Osteocyte (in vitro differentiated cells): ENCODE data around the gene TIGD2. TPM values are rescaled to one million over a fixed set of nuclear protein-coding genes. Genes with fewer than 3 reads are reported as not detected.

Experiments
- DNase-seq: peaks from one replicate; pipeline ENCODE4 v3.0.0; 2021; ENCODE audit warnings: mixed read lengths; ENCODE audit not compliant: unreplicated experiment; ENCODE audit errors: extremely low spot score
- H3K27ac Mint-ChIP-seq: one replicate; pipeline ENCODE4 v1.8.0; 2021; ENCODE audit warnings: mild to moderate bottlenecking, mixed read lengths; ENCODE audit not compliant: unreplicated experiment
- H3K27me3 Mint-ChIP-seq: one replicate; pipeline ENCODE4 v1.8.0; 2021; ENCODE audit warnings: mixed read lengths; ENCODE audit not compliant: unreplicated experiment
- H3K36me3 Mint-ChIP-seq: one replicate; pipeline ENCODE4 v1.8.0; 2021; ENCODE audit warnings: mixed read lengths; ENCODE audit not compliant: unreplicated experiment
- H3K4me1 Mint-ChIP-seq: one replicate; pipeline ENCODE4 v1.8.0; 2021; ENCODE audit warnings: mixed read lengths; ENCODE audit not compliant: unreplicated experiment
- H3K4me3 Mint-ChIP-seq: one replicate; pipeline ENCODE4 v1.8.0; 2021; ENCODE audit warnings: mild to moderate bottlenecking, moderate library complexity, mixed read lengths; ENCODE audit not compliant: unreplicated experiment
- H3K9me3 Mint-ChIP-seq: one replicate; pipeline ENCODE4 v1.8.0; 2021; ENCODE audit warnings: mixed read lengths; ENCODE audit not compliant: unreplicated experiment
- CTCF ChIP-seq: fragments of 200-600 bp; sonication (generic); IDR thresholded peaks from 2 replicates; pipeline ENCODE4 v1.5.0; 2021; ENCODE audit warnings: antibody characterized with exemption, mild to moderate bottlenecking, moderate library complexity
- total RNA-seq: library from RNA; stranded (reverse); gene quantifications from 2 replicates; pipeline ENCODE4 v1.2.1, GENCODE V29; 2021

Gene TIGD2
- total RNA-seq, 1 donor from 2014 or later: 6.2 TPM

GRCh38 chr4:89146196-89146595, 34.9 kb downstream of the TIGD2 start:
- peaks cover 10% of the 10 kb centered on the region for H3K27me3 Mint-ChIP-seq
- no peak overlapping the region for H3K4me3 Mint-ChIP-seq
- no peak overlapping the region for H3K27ac Mint-ChIP-seq
- DNase-seq: no peak
- H3K9me3 Mint-ChIP-seq: peaks cover 9% of the 10 kb centered on the region
- TF ChIP-seq CTCF: no peak
- H3K4me1 Mint-ChIP-seq: no peaks in the 10 kb centered on the region
- H3K36me3 Mint-ChIP-seq: no peaks in the 10 kb centered on the region

GRCh38 chr4:89152972-89153371, 41.6 kb downstream of the TIGD2 start:
- no peak for TF ChIP-seq CTCF
- Mint-ChIP-seq H3K4me3 (no peak overlapping the region), H3K4me1 (peaks cover 8% of the 10 kb centered on the region), H3K27ac (no peak overlapping the region), H3K36me3 (no peaks in the 10 kb centered on the region), H3K27me3 (peaks cover 5% of the 10 kb centered on the region), H3K9me3 (no peaks in the 10 kb centered on the region)
- no peak for DNase-seq

- no peak for TF ChIP-seq CTCF
- Mint-ChIP-seq H3K9me3 (no peaks in the 10 kb centered on the region), H3K27me3 (peaks cover 17% of the 10 kb centered on the region), H3K4me3 (no peak overlapping the region), H3K27ac (no peak overlapping the region), H3K4me1 (peaks cover 8% of the 10 kb centered on the region), H3K36me3 (no peaks in the 10 kb centered on the region)
- DNase-seq: no peak
Measured at GRCh38 chr4:89156174-89156914, 45.0 kb downstream of the TIGD2 start.

GRCh38 chr4:89157488-89158024, 46.2 kb downstream of the TIGD2 start:
- Mint-ChIP-seq H3K4me3 (no peak overlapping the region), H3K27me3 (peaks cover 23% of the 10 kb centered on the region), H3K9me3 (no peaks in the 10 kb centered on the region), H3K27ac (no peak overlapping the region), H3K4me1 (peaks cover 6% of the 10 kb centered on the region), H3K36me3 (no peaks in the 10 kb centered on the region)
- DNase-seq: no peak
- no peak for TF ChIP-seq CTCF

- H3K4me3 Mint-ChIP-seq: no peak overlapping the region
- no peak overlapping the region for H3K27ac Mint-ChIP-seq
- peaks cover 23% of the 10 kb centered on the region for H3K27me3 Mint-ChIP-seq
- H3K9me3 Mint-ChIP-seq: no peaks in the 10 kb centered on the region
- H3K4me1 Mint-ChIP-seq: peaks cover 2% of the 10 kb centered on the region
- H3K36me3 Mint-ChIP-seq: no peaks in the 10 kb centered on the region
- no peak for DNase-seq
- peak; percentile 81 for TF ChIP-seq CTCF
Measured at GRCh38 chr4:89158884-89159503, 47.7 kb downstream of the TIGD2 start.
